AG04450 (cell line): Measurements from ENCODE around the gene SLPI. TPM values are rescaled to one million over a fixed set of nuclear protein-coding genes. Genes with fewer than 3 reads are reported as not detected.

Source experiments
- CTCF ChIA-PET: fragments of 300-600, 350-600 bp; formaldehyde crosslinking; extraction: SDS; loops from one replicate; lab custom pipeline; 2022; ENCODE audit warnings: antibody characterized with exemption, inconsistent platforms; lab: Charles Lee
- POLR2A ChIA-PET: fragments of 350-600 bp; formaldehyde crosslinking; extraction: SDS; loops from one replicate; lab custom pipeline; 2021; ENCODE audit warnings: antibody characterized with exemption, inconsistent platforms; lab: Yijun Ruan, JAX
- DNase-seq: peaks from one replicate; pipeline ENCODE4 v3.0.0-alpha.2; 2011; ENCODE audit warnings: low read depth, low spot score
- H3K27ac ChIP-seq: one replicate; pipeline ENCODE4 v1.5.1; 2012; ENCODE audit warnings: low read depth, low read length, control low read depth
- H3K27me3 ChIP-seq: one replicate; pipeline ENCODE4 v1.6.0; 2012; ENCODE audit warnings: low read length; ENCODE audit not compliant: control insufficient read depth, insufficient read depth
- H3K4me3 ChIP-seq: 2 replicates; pipeline ENCODE4 v1.5.1; 2011; ENCODE audit warnings: mild to moderate bottlenecking, low read depth, low read length, control low read depth
- H3K9me3 ChIP-seq: 2 replicates; pipeline ENCODE4 v1.5.1; 2012; ENCODE audit warnings: low read length; ENCODE audit not compliant: control insufficient read depth, insufficient read depth
- polyA plus RNA-seq: library from polyadenylated mRNA; depleted of rRNA; stranded (reverse); fragments of >200 nt; gene quantifications from 2 replicates; pipeline ENCODE4 v1.2.3, GENCODE V29; 2011
- TF ChIP-seq, protein P1 (sequence below): IDR thresholded peaks from 2 replicates; pipeline ENCODE4 v1.5.1; 2011; ENCODE audit warnings: low read depth, low read length, control low read depth, inconsistent platforms

SLPI gene
- polyA plus RNA-seq, 1 experiment: not detected

DNA sequence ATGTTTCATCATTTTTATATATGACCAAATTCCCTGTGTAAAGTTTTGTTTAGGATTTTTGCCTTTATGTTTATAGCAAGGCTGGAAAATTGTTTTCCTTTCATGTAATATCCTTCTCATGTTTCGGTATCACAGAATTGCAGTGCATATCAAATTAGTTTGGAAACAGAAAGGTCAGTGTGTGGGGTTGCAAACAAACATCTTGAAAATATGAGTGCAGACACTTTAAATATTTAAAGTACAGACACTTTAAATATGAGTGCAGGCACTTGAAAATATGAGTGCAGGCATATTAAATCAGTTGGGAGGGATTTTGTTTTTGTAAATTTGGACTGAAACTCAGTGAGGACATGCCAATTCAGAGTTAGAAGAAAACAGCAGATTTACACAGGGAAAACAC lies 6.5 kb downstream of the SLPI start:
- H3K4me3 ChIP-seq: no peak overlapping the region

DNA sequence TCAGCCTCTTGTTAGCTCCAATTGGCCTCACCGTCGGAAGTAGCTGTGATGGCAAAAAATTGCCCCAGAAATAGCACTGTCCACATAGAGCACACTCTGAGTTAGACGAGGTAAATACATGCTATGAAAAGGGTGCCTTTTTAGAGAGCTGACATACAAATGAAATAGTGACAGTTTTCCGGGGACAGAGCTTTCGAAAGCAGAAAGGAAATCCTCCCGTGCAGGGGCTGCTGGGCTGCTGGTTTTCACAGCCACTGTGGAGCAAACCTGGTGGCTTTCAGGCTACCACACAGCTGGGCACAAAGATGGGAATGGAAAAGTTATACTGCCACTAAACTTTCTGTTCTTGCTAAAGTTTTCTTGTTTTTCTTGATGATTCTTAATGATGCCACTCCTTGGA lies 8.3 kb downstream of the SLPI start:
- Histone ChIP-seq H3K4me3 (no peak overlapping the region), H3K27ac (no peak overlapping the region), H3K27me3 (peaks cover 5% of the 10 kb centered on the region), H3K9me3 (no peaks in the 10 kb centered on the region)
- ChIA-PET POLR2A (no interaction called here), CTCF (interaction anchor here (2.4 kb wide), 1 partner anchor 44 kb away, joined by 6 read pairs; no protein-coding TSS in a partner anchor)
- TF ChIP-seq, protein P1, sequence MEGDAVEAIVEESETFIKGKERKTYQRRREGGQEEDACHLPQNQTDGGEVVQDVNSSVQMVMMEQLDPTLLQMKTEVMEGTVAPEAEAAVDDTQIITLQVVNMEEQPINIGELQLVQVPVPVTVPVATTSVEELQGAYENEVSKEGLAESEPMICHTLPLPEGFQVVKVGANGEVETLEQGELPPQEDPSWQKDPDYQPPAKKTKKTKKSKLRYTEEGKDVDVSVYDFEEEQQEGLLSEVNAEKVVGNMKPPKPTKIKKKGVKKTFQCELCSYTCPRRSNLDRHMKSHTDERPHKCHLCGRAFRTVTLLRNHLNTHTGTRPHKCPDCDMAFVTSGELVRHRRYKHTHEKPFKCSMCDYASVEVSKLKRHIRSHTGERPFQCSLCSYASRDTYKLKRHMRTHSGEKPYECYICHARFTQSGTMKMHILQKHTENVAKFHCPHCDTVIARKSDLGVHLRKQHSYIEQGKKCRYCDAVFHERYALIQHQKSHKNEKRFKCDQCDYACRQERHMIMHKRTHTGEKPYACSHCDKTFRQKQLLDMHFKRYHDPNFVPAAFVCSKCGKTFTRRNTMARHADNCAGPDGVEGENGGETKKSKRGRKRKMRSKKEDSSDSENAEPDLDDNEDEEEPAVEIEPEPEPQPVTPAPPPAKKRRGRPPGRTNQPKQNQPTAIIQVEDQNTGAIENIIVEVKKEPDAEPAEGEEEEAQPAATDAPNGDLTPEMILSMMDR: no peak
- no peak for DNase-seq

More for the DNA sequence above, 6.5 kb downstream of the SLPI start:
- POLR2A ChIA-PET: no interaction called here
- no peak for DNase-seq
- Histone ChIP-seq H3K9me3 (no peaks in the 10 kb centered on the region), H3K27me3 (peaks cover 9% of the 10 kb centered on the region), H3K27ac (no peak overlapping the region)
- TF ChIP-seq, protein P1: no peak
- CTCF ChIA-PET: no interaction called here

DNA sequence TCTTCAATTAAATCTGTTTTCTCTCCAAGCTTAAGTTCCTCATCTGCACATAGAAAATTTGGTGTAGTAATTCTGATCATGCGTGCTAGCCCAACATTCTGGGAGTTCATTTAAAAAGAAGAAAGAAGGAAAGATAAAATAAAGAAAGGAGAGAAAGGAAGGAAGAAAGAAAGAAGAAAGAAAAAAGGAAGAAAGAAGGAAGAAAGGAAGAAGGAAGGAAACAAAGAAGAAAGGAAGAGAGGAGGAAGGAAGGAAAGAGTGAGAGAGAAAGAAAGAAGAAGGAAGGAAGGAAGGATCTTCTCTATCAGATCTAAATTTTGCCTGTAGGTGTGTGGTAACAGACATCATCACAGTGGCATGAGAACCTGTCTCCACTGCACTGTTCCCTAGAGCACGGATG lies 16.2 kb downstream of the SLPI start:
- POLR2A ChIA-PET: no interaction called here
- Histone ChIP-seq H3K27me3 (no peaks in the 10 kb centered on the region), H3K27ac (no peak overlapping the region), H3K4me3 (no peak overlapping the region), H3K9me3 (peaks cover 2% of the 10 kb centered on the region; the same call in 1 of the 2 replicates)
- CTCF ChIA-PET: no interaction called here
- TF ChIP-seq, protein P1: no peak
- no peak for DNase-seq

DNA sequence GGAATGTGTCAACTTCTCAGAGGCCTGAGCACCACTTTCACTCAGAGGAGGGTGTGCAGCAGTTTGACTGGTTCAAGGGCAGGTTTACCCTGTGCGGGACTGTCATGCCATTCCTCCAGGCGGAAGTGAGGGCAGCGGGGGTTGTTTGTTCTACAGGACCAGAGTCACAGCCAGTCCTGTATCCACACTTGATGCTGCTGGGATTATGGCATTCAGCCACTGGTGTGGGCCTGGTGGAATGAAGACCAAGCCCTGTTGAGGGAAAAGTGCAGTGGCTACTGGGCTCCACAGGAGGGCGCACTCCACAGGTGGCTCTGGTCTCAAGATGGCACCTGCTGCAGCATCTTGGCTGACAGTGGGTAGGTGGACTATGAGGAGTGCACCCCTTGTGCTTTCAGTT lies 18.4 kb downstream of the SLPI start:
- Histone ChIP-seq H3K27ac (no peak overlapping the region), H3K27me3 (no peaks in the 10 kb centered on the region), H3K9me3 (peaks cover 2% of the 10 kb centered on the region; the same call in 1 of the 2 replicates), H3K4me3 (no peak overlapping the region)
- no peak for DNase-seq
- TF ChIP-seq, protein P1: peak; percentile 26
- POLR2A ChIA-PET: no interaction called here
- CTCF ChIA-PET: no interaction called here

DNA sequence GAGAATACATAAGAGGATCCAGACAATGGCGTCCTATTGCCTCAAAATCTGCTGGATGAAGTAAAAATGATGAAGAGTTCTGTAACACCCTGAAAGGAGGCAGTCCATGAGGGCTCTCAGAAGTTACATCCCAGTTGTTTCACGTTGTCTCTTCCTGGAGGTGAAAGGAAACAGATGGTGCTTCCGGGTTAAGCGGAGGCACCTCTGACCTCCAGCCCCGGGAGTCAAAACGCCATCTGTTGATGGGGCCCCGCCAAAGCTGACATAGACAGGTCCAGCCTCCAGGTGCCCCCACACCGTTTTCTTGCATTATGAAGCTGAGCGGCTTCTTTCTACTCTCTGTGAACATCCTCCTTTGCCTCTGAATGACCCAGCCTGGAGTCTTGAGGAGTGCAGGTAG lies 23.7 kb downstream of the SLPI start:
- H3K4me3 ChIP-seq: no peak overlapping the region
- H3K27ac ChIP-seq: no peak overlapping the region
- TF ChIP-seq, protein P1: no peak
- peaks cover 2% of the 10 kb centered on the region; the same call in 1 of the 2 replicates for H3K9me3 ChIP-seq
- CTCF ChIA-PET: no interaction called here
- no peaks in the 10 kb centered on the region for H3K27me3 ChIP-seq
- no peak for DNase-seq
- POLR2A ChIA-PET: no interaction called here
